Immature natural killer cell (primary cell): ENCODE results near the gene CD52. TPM values are rescaled to one million over a fixed set of nuclear protein-coding genes. Genes with fewer than 3 reads are reported as not detected.

Experiments used
- DNase-seq, 3 donors: peaks; one replicate each; pipeline ENCODE4 v3.0.0; 2022; ENCODE audit warnings: mixed read lengths in 1 of 3
- H3K27ac Mint-ChIP-seq, 6 donors: one replicate each; pipeline ENCODE4 v1.8.0; 2020; ENCODE audit warnings: mixed read lengths in 6 of 6, mild to moderate bottlenecking in 5 of 6, inconsistent platforms in 4 of 6, moderate library complexity in 3 of 6
- H3K27me3 Mint-ChIP-seq, 3 donors: one replicate each; pipeline ENCODE4 v1.8.0; 2020 to 2021; ENCODE audit warnings: low read depth in 3 of 3, mild to moderate bottlenecking in 3 of 3, mixed read lengths in 3 of 3, moderate library complexity in 3 of 3, inconsistent platforms in 1 of 3
- H3K36me3 Mint-ChIP-seq, 3 donors: one replicate each; pipeline ENCODE4 v1.8.0; 2020; ENCODE audit warnings: mixed read lengths in 3 of 3, inconsistent platforms in 2 of 3, mild to moderate bottlenecking in 2 of 3
- H3K4me1 Mint-ChIP-seq, 2 donors: one replicate each; pipeline ENCODE4 v1.8.0; 2020; ENCODE audit warnings: inconsistent platforms in 2 of 2, mild to moderate bottlenecking in 2 of 2, mixed read lengths in 2 of 2, moderate library complexity in 1 of 2
- H3K4me3 Mint-ChIP-seq, 5 donors: one replicate each; pipeline ENCODE4 v1.8.0; 2020; ENCODE audit warnings: mild to moderate bottlenecking in 5 of 5, mixed read lengths in 5 of 5, inconsistent platforms in 3 of 5, moderate library complexity in 3 of 5
- H3K9me3 Mint-ChIP-seq, 6 donors: one replicate each; pipeline ENCODE4 v1.8.0; 2020; ENCODE audit warnings: mild to moderate bottlenecking in 6 of 6, mixed read lengths in 6 of 6, inconsistent platforms in 4 of 6, moderate library complexity in 3 of 6
- polyA plus RNA-seq, 3 donors: library from polyadenylated mRNA; unstranded; fragments of 300-500 nt; fragmentation: Illumina TruSeq; gene quantifications; one replicate each; pipeline ENCODE4 v1.2.3, GENCODE V29; 2021

CD52 gene
- polyA plus RNA-seq, 3 donors from 2014 or later: 3,509 to 3,975 (median 3,639) TPM

GRCh38 chr1:26280333-26281042, 37.3 kb upstream of the CD52 start:
- H3K27me3 Mint-ChIP-seq: peaks cover 5 to 9% (median 6%) of the 10 kb centered on the region in 3 donors
- H3K4me1 Mint-ChIP-seq: peaks cover 91% of the 10 kb centered on the region in 2 donors
- peak overlapping the region; percentile 81 to 92 (median 89) for H3K4me3 Mint-ChIP-seq
- H3K9me3 Mint-ChIP-seq: no peaks in the 10 kb centered on the region
- H3K36me3 Mint-ChIP-seq: peaks cover 0 to 9% (median 8%) of the 10 kb centered on the region in 3 donors
- DNase-seq: no peak
- H3K27ac Mint-ChIP-seq: peak overlapping the region; percentile 85 to 95 (median 90)

GRCh38 chr1:26281091-26281958, 36.4 kb upstream of the CD52 start:
- Mint-ChIP-seq H3K9me3 (no peaks in the 10 kb centered on the region), H3K4me3 (peak overlapping the region; percentile 81 to 90 (median 89)), H3K4me1 (peaks cover 91% of the 10 kb centered on the region in 2 donors), H3K27me3 (peaks cover 5 to 9% (median 6%) of the 10 kb centered on the region in 3 donors), H3K36me3 (peaks cover 0 to 9% (median 8%) of the 10 kb centered on the region in 3 donors), H3K27ac (peak overlapping the region; percentile 85 to 95 (median 90))
- DNase-seq: no peak

GRCh38 chr1:26281971-26282370, 35.8 kb upstream of the CD52 start:
- Mint-ChIP-seq H3K36me3 (peaks cover 0 to 9% (median 8%) of the 10 kb centered on the region in 3 donors), H3K4me1 (peaks cover 91% of the 10 kb centered on the region in 2 donors), H3K9me3 (no peaks in the 10 kb centered on the region), H3K27me3 (peaks cover 5 to 9% (median 7%) of the 10 kb centered on the region in 3 donors), H3K4me3 (peak overlapping the region; percentile 81 to 90 (median 89)), H3K27ac (peak overlapping the region; percentile 85 to 99 (median 93))
- DNase-seq: no peak

GRCh38 chr1:26282401-26282918, 35.3 kb upstream of the CD52 start:
- Mint-ChIP-seq H3K4me3 (peak overlapping the region in 3 of 5 donors; percentile 47 to 74 (median 54)), H3K4me1 (peaks cover 91% of the 10 kb centered on the region in 2 donors), H3K27ac (peak overlapping the region; percentile 81 to 99 (median 98)), H3K27me3 (peaks cover 4 to 9% (median 9%) of the 10 kb centered on the region in 3 donors), H3K36me3 (peaks cover 0 to 9% (median 8%) of the 10 kb centered on the region in 3 donors), H3K9me3 (no peaks in the 10 kb centered on the region)
- no peak for DNase-seq

- no peaks in the 10 kb centered on the region for H3K9me3 Mint-ChIP-seq
- H3K4me1 Mint-ChIP-seq: peaks cover 91% of the 10 kb centered on the region in 2 donors
- peaks cover 0 to 9% (median 8%) of the 10 kb centered on the region in 3 donors for H3K36me3 Mint-ChIP-seq
Observed at GRCh38 chr1:26283279-26283853, 34.4 kb upstream of the CD52 start.

GRCh38 chr1:26283871-26284596, 33.7 kb upstream of the CD52 start:
- Mint-ChIP-seq H3K4me1 (peaks cover 91% of the 10 kb centered on the region in 2 donors), H3K27me3 (peaks cover 4 to 9% (median 9%) of the 10 kb centered on the region in 3 donors), H3K36me3 (peaks cover 0 to 9% (median 8%) of the 10 kb centered on the region in 3 donors), H3K4me3 (peak overlapping the region; percentile 51 to 85 (median 67)), H3K27ac (peak overlapping the region; percentile 81 to 99 (median 98)), H3K9me3 (no peaks in the 10 kb centered on the region)
- no peak for DNase-seq

More at GRCh38 chr1:26283279-26283853, 34.4 kb upstream of the CD52 start:
- no peak for DNase-seq
- Mint-ChIP-seq H3K27ac (peak overlapping the region; percentile 81 to 99 (median 98)), H3K27me3 (peaks cover 4 to 9% (median 9%) of the 10 kb centered on the region in 3 donors), H3K4me3 (peak overlapping the region; percentile 31 to 77 (median 66))

- Mint-ChIP-seq H3K4me1 (peaks cover 91 to 92% of the 10 kb centered on the region in 2 donors), H3K36me3 (peaks cover 0 to 9% (median 8%) of the 10 kb centered on the region in 3 donors), H3K27ac (peak overlapping the region; percentile 81 to 99 (median 98)), H3K9me3 (no peaks in the 10 kb centered on the region), H3K27me3 (peaks cover 4 to 9% (median 9%) of the 10 kb centered on the region in 3 donors), H3K4me3 (peak overlapping the region; percentile 51 to 85 (median 67))
- peak; percentile 84 to 88 (median 86) for DNase-seq
Observed at GRCh38 chr1:26284597-26285347, 33.0 kb upstream of the CD52 start.

GRCh38 chr1:26285366-26286063, 32.2 kb upstream of the CD52 start:
- no peak for DNase-seq

GRCh38 chr1:26286064-26286416, 31.7 kb upstream of the CD52 start:
- Mint-ChIP-seq H3K4me1 (peaks cover 95 to 96% of the 10 kb centered on the region in 2 donors), H3K4me3 (peak overlapping the region; percentile 8 to 91 (median 46)), H3K27me3 (peaks cover 2 to 8% (median 8%) of the 10 kb centered on the region in 3 donors), H3K9me3 (no peaks in the 10 kb centered on the region), H3K27ac (peak overlapping the region; percentile 81 to 99 (median 96)), H3K36me3 (peaks cover 0 to 8% (median 7%) of the 10 kb centered on the region in 3 donors)
- DNase-seq: no peak

More at GRCh38 chr1:26285366-26286063, 32.2 kb upstream of the CD52 start:
- H3K36me3 Mint-ChIP-seq: peaks cover 0 to 9% (median 8%) of the 10 kb centered on the region in 3 donors
- peaks cover 96 to 98% of the 10 kb centered on the region in 2 donors for H3K4me1 Mint-ChIP-seq
- peak overlapping the region; percentile 93 to 99 (median 98) for H3K27ac Mint-ChIP-seq
- peak overlapping the region; percentile 51 to 91 (median 67) for H3K4me3 Mint-ChIP-seq
- H3K27me3 Mint-ChIP-seq: peaks cover 2 to 9% (median 8%) of the 10 kb centered on the region in 3 donors
- H3K9me3 Mint-ChIP-seq: no peaks in the 10 kb centered on the region

GRCh38 chr1:26287033-26287711, 30.6 kb upstream of the CD52 start:
- H3K4me3 Mint-ChIP-seq: peak overlapping the region; percentile 78 to 93 (median 83)
- DNase-seq: peak; percentile 71 to 78 (median 76)
- no peaks in the 10 kb centered on the region for H3K36me3 Mint-ChIP-seq
- peaks cover 87 to 91% of the 10 kb centered on the region in 2 donors for H3K4me1 Mint-ChIP-seq
- peak overlapping the region; percentile 92 to 99 (median 96) for H3K27ac Mint-ChIP-seq
- peaks cover 2 to 6% (median 6%) of the 10 kb centered on the region in 3 donors for H3K27me3 Mint-ChIP-seq
- no peaks in the 10 kb centered on the region for H3K9me3 Mint-ChIP-seq

- peaks cover 5 to 6% (median 6%) of the 10 kb centered on the region in 3 donors for H3K27me3 Mint-ChIP-seq
- no peaks in the 10 kb centered on the region for H3K9me3 Mint-ChIP-seq
- peaks cover 81 to 86% of the 10 kb centered on the region in 2 donors for H3K4me1 Mint-ChIP-seq
- peak overlapping the region; percentile 92 to 99 (median 96) for H3K27ac Mint-ChIP-seq
- H3K36me3 Mint-ChIP-seq: no peaks in the 10 kb centered on the region
- DNase-seq: no peak
- H3K4me3 Mint-ChIP-seq: peak overlapping the region; percentile 78 to 93 (median 83)
Observed at GRCh38 chr1:26287811-26288210, 29.9 kb upstream of the CD52 start.
